ENCODE data around the gene CHST15. TPM values are rescaled to one million over a fixed set of nuclear protein-coding genes. Genes with fewer than 3 reads are reported as not detected.

Gene CHST15
- total RNA-seq, 4 donors from 2014 or later, result 35.7 to 69.5 (median 51.1) TPM

GRCh38 chr10:124072106-124072505 is 21.3 kb downstream of the CHST15 start:
- no peak for ATAC-seq (ENCODE audit: low FRiP score)
- no peak for DNase-seq (ENCODE audit: low spot score)
- no peak for TF ChIP-seq CTCF (IDR thresholded peaks at IDR 0.05)

GRCh38 chr10:124071141-124071540 is 22.3 kb downstream of the CHST15 start:
- TF ChIP-seq CTCF (IDR thresholded peaks at IDR 0.05), result no peak
- no peak for DNase-seq (ENCODE audit: low spot score)
- no peak for ATAC-seq (ENCODE audit: low FRiP score)

- ATAC-seq (ENCODE audit: low FRiP score) (no peak), DNase-seq (ENCODE audit: low spot score) (no peak)
- TF ChIP-seq CTCF (IDR thresholded peaks at IDR 0.05), result no peak
These were observed 22.7 kb downstream of the CHST15 start for GRCh38 chr10:124070666-124071065.

- DNase-seq (ENCODE audit: low spot score), result no peak
- no peak for TF ChIP-seq CTCF (IDR thresholded peaks at IDR 0.05)
- no peak for ATAC-seq (ENCODE audit: low FRiP score)
These were observed 23.8 kb downstream of the CHST15 start for GRCh38 chr10:124069341-124070264.

- ATAC-seq (ENCODE audit: low FRiP score) (no peak), DNase-seq (ENCODE audit: low spot score) (no peak)
- no peak for TF ChIP-seq CTCF (IDR thresholded peaks at IDR 0.05)
These were observed 24.5 kb downstream of the CHST15 start for GRCh38 chr10:124068929-124069328.

GRCh38 chr10:124067825-124068400 is 25.5 kb downstream of the CHST15 start:
- no peak for DNase-seq (ENCODE audit: low spot score)
- no peak for TF ChIP-seq CTCF (IDR thresholded peaks at IDR 0.05)

More at GRCh38 chr10:124067825-124068400, 25.5 kb downstream of the CHST15 start:
- ATAC-seq (ENCODE audit: low FRiP score), result no peak
